OCI-LY7 (cell line): ENCODE data around the gene RCAN3. TPM values are rescaled to one million over a fixed set of nuclear protein-coding genes. Genes with fewer than 3 reads are reported as not detected.

Source experiments
- BruUV-seq: library from RNA; stranded (reverse); fragments of 400-500 nt; replicated peaks from 2 replicates; lab custom pipeline; 2021; lab: Mats Ljungman, UMichigan
- CTCF ChIA-PET: fragments of 300-600 bp; sonication (Branson Sonifier 250); formaldehyde crosslinking; loops from one replicate; lab custom pipeline; 2022; ENCODE audit warnings: antibody characterized with exemption; ENCODE audit not compliant: unreplicated experiment; lab: Charles Lee
- POLR2A ChIA-PET: fragments of 300-600 bp; sonication (Branson Sonifier 250); formaldehyde crosslinking; loops from one replicate; lab custom pipeline; 2022; ENCODE audit warnings: antibody characterized with exemption; lab: Charles Lee
- DNase-seq: peaks from one replicate; pipeline ENCODE4 v3.0.0-alpha.2; 2015; ENCODE audit warnings: low spot score
- H2AFZ ChIP-seq: fragments of 200-600 bp; sonication (generic), shearing (Covaris generic); 2 replicates; pipeline ENCODE4 v1.6.1; 2014; ENCODE audit warnings: mild to moderate bottlenecking, antibody characterized with exemption, low read length, moderate library complexity
- H3K27ac ChIP-seq: fragments of 200-600 bp; sonication (generic); 2 replicates; pipeline ENCODE4 v1.5.1; 2014; ENCODE audit warnings: mixed run types, low read depth, mild to moderate bottlenecking, moderate library complexity, low read length, inconsistent platforms; ENCODE audit not compliant: poor library complexity, severe bottlenecking
- H3K36me3 ChIP-seq: fragments of 200-600 bp; sonication (generic); 2 replicates; pipeline ENCODE4 v1.6.1; 2014; ENCODE audit warnings: mild to moderate bottlenecking, antibody characterized with exemption, low read length, moderate library complexity, mixed read lengths; ENCODE audit not compliant: insufficient read depth
- H3K4me1 ChIP-seq: fragments of 200-600 bp; sonication (generic); 2 replicates; pipeline ENCODE4 v1.5.1; 2014; ENCODE audit warnings: mild to moderate bottlenecking, low read length; ENCODE audit not compliant: insufficient read depth, poor library complexity, severe bottlenecking
- H3K4me2 ChIP-seq: fragments of 200-600 bp; sonication (generic); 2 replicates; pipeline ENCODE4 v1.6.1; 2014; ENCODE audit warnings: mild to moderate bottlenecking, low read length
- H3K4me3 ChIP-seq: fragments of 200-600 bp; sonication (generic); 2 replicates; pipeline ENCODE4 v1.5.1; 2014; ENCODE audit warnings: mild to moderate bottlenecking, low read depth, low read length; ENCODE audit not compliant: poor library complexity, severe bottlenecking
- H3K79me2 ChIP-seq: fragments of 200-600 bp; sonication (generic); 2 replicates; pipeline ENCODE4 v1.6.1; 2016; ENCODE audit warnings: low read depth, mild to moderate bottlenecking, low read length, moderate library complexity, mixed read lengths; ENCODE audit not compliant: insufficient read depth
- H3K9me2 ChIP-seq: fragments of 200-600 bp; sonication (generic); 2 replicates; pipeline ENCODE4 v1.6.1; 2016; ENCODE audit warnings: mild to moderate bottlenecking, low read length, mixed read lengths; ENCODE audit not compliant: insufficient read depth
- H3K9me3 ChIP-seq: fragments of 200-600 bp; sonication (generic); 2 replicates; pipeline ENCODE4 v1.6.1; 2014; ENCODE audit warnings: mild to moderate bottlenecking, mixed run types, low read length, mixed read lengths
- H4K20me1 ChIP-seq: fragments of 200-600 bp; sonication (generic); 2 replicates; pipeline ENCODE4 v1.6.1; 2014; ENCODE audit warnings: mild to moderate bottlenecking, antibody characterized with exemption, low read length, moderate library complexity, mixed read lengths; ENCODE audit not compliant: insufficient read depth
- CTCF ChIP-seq: fragments of 200-600 bp; sonication (generic); conservative IDR thresholded peaks from 2 replicates; pipeline ENCODE4 v1.5.1; 2014; ENCODE audit warnings: mild to moderate bottlenecking, antibody characterized with exemption, low read length, moderate library complexity, mixed read lengths
- EZH2phosphoT487 ChIP-seq: fragments of 200-600 bp; sonication (generic); IDR thresholded peaks from 2 replicates; pipeline ENCODE4 v1.6.1; 2018; ENCODE audit warnings: low read depth, borderline replicate concordance, mild to moderate bottlenecking, mixed run types, antibody characterized with exemption, low read length, moderate library complexity, mixed read lengths
- intact Hi-C: fragments of 100-400 bp; cut with micrococcal nuclease; formaldehyde crosslinking; loops from one replicate; pipeline ENCODE4 v1.10.0; 2022; ENCODE audit not compliant: unreplicated experiment
- total RNA-seq, 2 experiments: library from RNA; depleted of rRNA in 1 of 2; stranded (reverse); fragments of >200 nt in 1 of 2; shearing (Covaris generic) in 1 of 2; gene quantifications; 2 replicates each; pipeline ENCODE4 v1.2.3, GENCODE V29; 2014 to 2022

The RCAN3 gene
- total RNA-seq, 2 experiments from 2014 or later: 13.0 to 47.8 TPM

- TF ChIP-seq EZH2phosphoT487 (no peak), CTCF (no peak)
- Histone ChIP-seq H3K36me3 (peaks cover 4% of the 10 kb centered on the region; the same call in 1 of the 2 replicates), H4K20me1 (no peaks in the 10 kb centered on the region), H2AFZ (peak overlapping the region; percentile 22; the same call in 1 of the 2 replicates), H3K27ac (peak overlapping the region; percentile 23), H3K4me2 (peak overlapping the region; percentile 56), H3K79me2 (no peaks in the 10 kb centered on the region; the same call in 1 of the 2 replicates), H3K4me3 (peak overlapping the region; percentile 22), H3K9me2 (no peaks in the 10 kb centered on the region), H3K4me1 (peaks cover 73% of the 10 kb centered on the region), H3K9me3 (no peaks in the 10 kb centered on the region)
- no TSS peak for BruUV-seq
- no peak for DNase-seq
- ChIA-PET POLR2A (interaction anchor here (0.5 to 1.9 kb wide), 5 partner anchors 9 to 253 kb away, joined by 3 to 7 read pairs (median 5); no protein-coding TSS in a partner anchor), CTCF (interaction anchor here (1.3 kb wide), 1 partner anchor 47 kb away, joined by 4 read pairs; no protein-coding TSS in a partner anchor)
- intact Hi-C loops: no loop called here
Observed at GRCh38 chr1:24540051-24540905, 37.6 kb downstream of the RCAN3 start.

- no peak for DNase-seq
Observed at GRCh38 chr1:24540906-24541710, 38.5 kb downstream of the RCAN3 start.

More at GRCh38 chr1:24540906-24541710, 38.5 kb downstream of the RCAN3 start:
- H3K9me2 ChIP-seq: no peaks in the 10 kb centered on the region
- peak overlapping the region; percentile 22; the same call in 1 of the 2 replicates for H2AFZ ChIP-seq
- peaks cover 4% of the 10 kb centered on the region; the same call in 1 of the 2 replicates for H3K36me3 ChIP-seq
- CTCF ChIA-PET: interaction anchor here (0.5 to 1.3 kb wide), 2 partner anchors 39 to 46 kb away, joined by 3 to 4 read pairs; no protein-coding TSS in a partner anchor
- intact Hi-C loops: no loop called here
- peak overlapping the region; percentile 56 for H3K4me2 ChIP-seq
- H4K20me1 ChIP-seq: no peaks in the 10 kb centered on the region
- BruUV-seq: no TSS peak
- TF ChIP-seq CTCF (no peak), EZH2phosphoT487 (no peak)
- no peak overlapping the region for H3K4me3 ChIP-seq
- peaks cover 73% of the 10 kb centered on the region for H3K4me1 ChIP-seq
- H3K27ac ChIP-seq: no peak overlapping the region
- H3K9me3 ChIP-seq: no peaks in the 10 kb centered on the region
- POLR2A ChIA-PET: interaction anchor here (0.6 to 1.9 kb wide), 5 partner anchors 8 to 126 kb away, joined by 3 to 7 read pairs (median 5); partner anchors contain the start of gene NIPAL3
- no peaks in the 10 kb centered on the region; the same call in 1 of the 2 replicates for H3K79me2 ChIP-seq
